Measurements from ENCODE around the gene TOX4.

- TF ChIP-seq EZH2phosphoT487 (IDR thresholded peaks at IDR 0.05) (no peak), EZH2 (IDR thresholded peaks at IDR 0.05) (no peak)
- TF ChIP-seq, protein P1, sequence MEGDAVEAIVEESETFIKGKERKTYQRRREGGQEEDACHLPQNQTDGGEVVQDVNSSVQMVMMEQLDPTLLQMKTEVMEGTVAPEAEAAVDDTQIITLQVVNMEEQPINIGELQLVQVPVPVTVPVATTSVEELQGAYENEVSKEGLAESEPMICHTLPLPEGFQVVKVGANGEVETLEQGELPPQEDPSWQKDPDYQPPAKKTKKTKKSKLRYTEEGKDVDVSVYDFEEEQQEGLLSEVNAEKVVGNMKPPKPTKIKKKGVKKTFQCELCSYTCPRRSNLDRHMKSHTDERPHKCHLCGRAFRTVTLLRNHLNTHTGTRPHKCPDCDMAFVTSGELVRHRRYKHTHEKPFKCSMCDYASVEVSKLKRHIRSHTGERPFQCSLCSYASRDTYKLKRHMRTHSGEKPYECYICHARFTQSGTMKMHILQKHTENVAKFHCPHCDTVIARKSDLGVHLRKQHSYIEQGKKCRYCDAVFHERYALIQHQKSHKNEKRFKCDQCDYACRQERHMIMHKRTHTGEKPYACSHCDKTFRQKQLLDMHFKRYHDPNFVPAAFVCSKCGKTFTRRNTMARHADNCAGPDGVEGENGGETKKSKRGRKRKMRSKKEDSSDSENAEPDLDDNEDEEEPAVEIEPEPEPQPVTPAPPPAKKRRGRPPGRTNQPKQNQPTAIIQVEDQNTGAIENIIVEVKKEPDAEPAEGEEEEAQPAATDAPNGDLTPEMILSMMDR (IDR thresholded peaks at IDR 0.05) = no peak
Measured at GRCh38 chr14:21536418-21537089, 59.6 kb downstream of the TOX4 start.
